HG03060 (cell line): ENCODE measurements around the gene GREB1.

Experiments
- ATAC-seq: cut with Tn5 transposase; IDR thresholded peaks from one replicate; pipeline ENCODE4 v1.9.1; 2021; ENCODE audit warnings: low read depth, moderate number of reproducible peaks; ENCODE audit not compliant: unreplicated experiment

Gene GREB1

DNA sequence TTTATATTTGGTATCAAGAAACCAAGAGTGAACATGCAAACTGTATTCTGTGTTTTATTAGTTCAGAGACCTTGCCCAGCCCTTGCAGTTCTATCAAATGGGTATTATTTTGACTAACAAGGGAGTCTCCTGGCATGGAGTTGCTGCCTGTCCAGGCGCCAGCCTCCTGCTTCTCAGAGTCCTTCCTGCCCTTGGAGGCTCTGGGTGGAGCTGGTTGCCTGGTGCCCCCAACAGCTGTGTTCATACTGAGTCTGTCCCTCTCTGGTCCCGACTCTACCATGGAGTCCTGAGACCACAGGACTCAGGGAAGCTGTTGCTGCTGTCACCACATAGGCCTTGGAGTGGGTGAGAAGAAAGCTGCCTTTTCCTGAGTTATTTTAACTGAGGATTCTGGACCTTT, 26.3 kb upstream of the GREB1 start:
- ATAC-seq, result no peak

GRCh38 chr2:11508279-11508678, 25.6 kb upstream of the GREB1 start:
- no peak for ATAC-seq

GRCh38 chr2:11509657-11510360, 24.0 kb upstream of the GREB1 start:
- no peak for ATAC-seq

GRCh38 chr2:11512431-11512830, 21.4 kb upstream of the GREB1 start:
- ATAC-seq, result no peak

DNA sequence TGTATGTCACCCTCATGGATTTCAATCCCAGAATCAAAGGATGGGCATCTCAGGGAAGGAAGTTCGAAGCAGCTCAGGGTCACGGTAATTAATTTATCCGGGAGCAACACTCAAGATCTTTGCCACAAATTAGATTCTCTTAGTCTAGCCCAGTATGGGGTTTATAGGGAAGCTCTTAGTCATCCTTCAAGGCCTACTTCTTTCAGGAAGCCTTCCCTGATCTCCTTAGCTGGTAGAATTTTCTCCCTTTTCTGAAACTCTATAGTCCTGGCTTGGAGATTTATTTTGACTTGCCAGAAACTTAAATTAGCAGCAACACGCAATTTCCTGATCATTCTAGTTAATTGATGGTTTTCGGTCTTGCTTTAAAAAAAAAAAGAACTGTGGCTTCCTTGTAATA, 20.5 kb upstream of the GREB1 start:
- ATAC-seq, result no peak

DNA sequence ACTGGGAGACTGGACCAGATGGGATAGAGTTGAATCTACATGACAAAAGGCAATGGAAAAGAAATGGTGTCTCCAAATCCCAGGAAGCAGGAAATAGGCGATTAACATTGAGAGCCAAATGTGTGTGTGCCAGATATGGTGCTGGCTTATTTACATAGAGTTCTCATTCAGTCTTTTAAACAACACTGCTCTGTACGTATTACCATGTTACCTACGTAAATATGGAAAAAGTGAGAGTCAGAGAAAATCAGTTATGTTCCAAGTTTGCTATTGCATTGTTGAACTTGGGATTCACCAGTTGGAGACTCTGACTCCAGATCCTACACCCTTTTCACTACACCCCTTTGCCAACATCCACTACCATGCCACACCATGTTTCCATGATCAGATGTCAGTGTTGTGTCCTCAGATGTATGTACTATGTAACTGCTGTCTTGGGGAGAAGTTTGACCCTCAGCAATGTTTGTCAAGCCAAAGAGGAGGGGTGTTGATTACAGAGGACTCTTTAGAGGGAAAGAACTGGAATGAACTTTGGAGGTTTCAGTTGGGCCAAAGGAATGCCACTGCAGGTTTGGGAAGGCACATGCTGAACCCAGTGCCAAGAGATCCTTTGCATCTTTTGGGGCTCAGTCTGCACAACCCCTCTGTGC, 19.6 kb upstream of the GREB1 start:
- no peak for ATAC-seq

DNA sequence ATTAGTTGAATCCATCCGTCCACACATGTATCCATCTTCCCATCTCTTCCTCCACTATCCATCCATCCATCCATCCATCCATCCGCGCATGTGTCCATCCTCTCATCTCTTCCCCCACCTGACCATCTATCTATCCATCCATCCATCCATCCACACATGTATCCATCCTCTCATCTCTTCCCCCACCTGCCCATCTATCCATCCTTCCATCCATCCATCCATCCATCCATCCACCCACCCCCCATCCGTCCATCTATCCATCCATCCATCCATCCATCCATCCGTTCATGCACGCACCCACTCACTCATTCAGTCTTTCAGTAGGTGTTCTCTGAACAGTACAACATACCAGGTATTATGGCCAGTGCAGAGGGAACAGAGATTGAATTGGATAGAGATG, 18.9 kb upstream of the GREB1 start:
- no peak for ATAC-seq

DNA sequence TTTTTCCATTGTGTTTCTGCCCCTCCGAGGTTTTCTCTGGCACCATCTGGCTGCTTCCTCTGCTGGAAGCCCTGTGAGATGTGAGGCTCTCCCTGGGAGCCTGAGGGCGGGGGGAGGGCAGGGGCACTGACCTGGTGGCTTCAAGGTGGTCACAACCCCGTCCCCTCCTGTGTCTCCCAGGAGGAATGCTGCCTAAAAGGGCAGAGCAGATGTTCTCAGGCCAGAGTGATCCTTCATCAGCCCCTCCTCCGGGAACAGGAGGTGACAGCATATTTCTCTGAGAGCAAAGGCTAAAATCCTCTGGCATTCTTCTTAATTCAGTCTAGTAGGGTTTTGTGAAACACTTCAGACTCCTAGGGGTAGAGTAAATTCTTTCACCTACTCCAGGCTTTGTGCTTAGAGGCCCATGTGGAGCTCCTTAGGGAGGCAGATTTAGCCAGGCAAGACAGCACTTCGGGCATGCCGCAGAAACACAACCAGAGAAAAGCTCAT, 18.3 kb upstream of the GREB1 start:
- no peak for ATAC-seq

- no peak for ATAC-seq
Observed at GRCh38 chr2:11516984-11517648, 16.7 kb upstream of the GREB1 start.

DNA sequence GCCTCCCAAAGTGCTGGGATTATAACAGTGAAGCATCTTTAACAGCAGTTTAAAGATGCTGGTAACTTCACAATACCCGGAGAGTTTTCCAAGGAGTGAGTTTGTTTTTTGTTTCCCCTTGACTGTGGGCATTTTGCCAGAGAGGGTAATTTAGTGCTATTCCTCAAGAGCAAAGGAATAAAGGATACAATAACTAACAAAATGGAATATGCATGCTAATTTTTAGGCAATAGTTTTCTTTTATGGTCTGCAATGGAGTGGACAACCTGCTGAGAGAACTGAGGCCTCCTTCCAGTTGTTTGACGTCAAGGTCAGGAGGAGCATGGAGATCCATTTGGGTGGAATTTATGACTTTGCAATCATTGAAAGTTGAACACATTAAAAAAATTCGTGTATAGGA, 15.9 kb upstream of the GREB1 start:
- ATAC-seq, result no peak

DNA sequence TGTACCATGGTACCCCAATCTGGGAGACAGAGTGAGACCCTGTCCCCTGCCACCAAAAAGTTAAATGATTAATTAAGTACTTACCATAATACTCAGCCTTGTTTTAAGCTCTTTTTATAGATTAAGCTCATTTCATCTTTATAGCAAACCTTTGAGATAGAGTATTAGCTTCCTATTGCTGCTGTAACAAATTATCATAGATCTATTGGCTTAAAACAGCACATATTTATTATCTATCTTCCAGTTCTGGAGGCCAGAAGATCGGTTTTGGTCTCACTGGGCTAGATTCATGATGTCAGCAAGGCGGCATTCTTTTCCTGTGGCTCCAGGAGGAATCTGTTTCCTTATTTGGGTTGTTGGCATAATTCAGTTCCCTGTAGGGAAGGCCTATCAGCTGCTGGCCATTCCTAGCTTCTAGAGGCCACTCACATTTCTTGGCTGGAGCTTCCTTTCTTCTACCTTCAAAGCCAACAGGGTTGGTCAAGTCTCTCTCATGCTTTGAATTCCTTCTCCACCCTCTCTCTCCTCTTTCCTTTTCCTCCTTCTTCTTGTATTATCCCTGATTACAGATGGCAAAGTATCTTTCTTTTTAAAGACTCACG, 13.7 kb upstream of the GREB1 start:
- no peak for ATAC-seq

DNA sequence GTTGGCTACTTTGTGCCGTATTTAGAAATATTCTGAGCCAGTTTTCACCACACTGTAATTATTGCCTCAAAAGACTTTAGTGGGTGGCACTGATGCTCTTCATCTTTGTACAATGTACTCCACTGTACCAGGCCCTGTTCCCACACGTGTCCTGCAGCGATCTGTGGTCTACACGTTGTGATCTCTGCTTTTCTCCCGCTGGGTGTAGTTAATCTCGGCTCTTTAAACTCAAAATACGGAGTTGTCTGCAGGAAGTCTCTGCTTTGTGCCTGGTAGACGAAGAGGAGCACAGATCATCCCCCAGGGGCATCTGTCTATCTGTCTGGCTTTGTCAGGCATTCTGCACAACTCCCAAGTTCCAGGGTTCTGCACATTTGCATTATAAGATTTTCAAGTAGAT, 12.1 kb upstream of the GREB1 start:
- no peak for ATAC-seq

DNA sequence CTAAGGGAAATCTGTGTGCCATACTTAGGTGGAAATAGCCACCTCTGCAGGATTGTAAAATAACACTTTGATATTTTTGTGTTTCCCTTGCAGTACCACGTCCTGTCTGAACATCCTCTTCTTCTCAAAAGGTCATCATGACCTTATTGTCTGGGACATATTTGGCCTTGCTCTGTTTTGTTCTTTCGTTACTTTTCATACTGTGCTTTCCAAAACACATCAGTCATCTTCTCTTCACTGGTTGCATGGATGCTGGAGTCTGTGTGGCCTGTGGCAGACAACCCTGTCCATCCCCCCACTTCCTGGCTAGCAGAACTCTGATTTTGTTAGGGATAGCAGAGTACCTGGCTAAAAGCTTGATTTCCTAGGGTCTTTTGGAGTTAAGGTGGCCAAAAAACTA, 9.4 kb upstream of the GREB1 start:
- ATAC-seq, result no peak

GRCh38 chr2:11525762-11526161, 8.1 kb upstream of the GREB1 start:
- no peak for ATAC-seq

DNA sequence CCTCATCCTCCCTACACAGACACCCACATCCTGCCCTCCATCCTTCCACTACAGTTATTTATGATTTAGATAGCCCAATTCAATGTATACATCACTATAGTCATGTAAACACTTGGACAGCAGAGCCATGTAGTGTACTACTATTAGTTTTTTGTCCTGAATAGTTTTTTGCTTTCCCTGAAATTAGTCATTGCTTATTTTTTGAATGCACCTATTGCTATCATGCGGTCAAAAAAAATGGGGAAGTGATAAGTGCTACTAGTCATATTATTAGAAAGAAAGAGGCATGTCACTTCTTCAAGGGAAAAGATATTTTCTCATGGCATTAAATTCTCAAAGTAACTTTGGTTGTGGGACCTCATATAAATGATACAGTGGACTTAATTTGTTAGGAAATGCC, 6.8 kb upstream of the GREB1 start:
- no peak for ATAC-seq

- ATAC-seq, result no peak
Observed at GRCh38 chr2:11528228-11528627, 5.6 kb upstream of the GREB1 start.

- ATAC-seq, result no peak
Observed at GRCh38 chr2:11530864-11531465, 2.9 kb upstream of the GREB1 start.

- no peak for ATAC-seq
Observed at GRCh38 chr2:11532416-11533055, 1.3 kb upstream of the GREB1 start.

DNA sequence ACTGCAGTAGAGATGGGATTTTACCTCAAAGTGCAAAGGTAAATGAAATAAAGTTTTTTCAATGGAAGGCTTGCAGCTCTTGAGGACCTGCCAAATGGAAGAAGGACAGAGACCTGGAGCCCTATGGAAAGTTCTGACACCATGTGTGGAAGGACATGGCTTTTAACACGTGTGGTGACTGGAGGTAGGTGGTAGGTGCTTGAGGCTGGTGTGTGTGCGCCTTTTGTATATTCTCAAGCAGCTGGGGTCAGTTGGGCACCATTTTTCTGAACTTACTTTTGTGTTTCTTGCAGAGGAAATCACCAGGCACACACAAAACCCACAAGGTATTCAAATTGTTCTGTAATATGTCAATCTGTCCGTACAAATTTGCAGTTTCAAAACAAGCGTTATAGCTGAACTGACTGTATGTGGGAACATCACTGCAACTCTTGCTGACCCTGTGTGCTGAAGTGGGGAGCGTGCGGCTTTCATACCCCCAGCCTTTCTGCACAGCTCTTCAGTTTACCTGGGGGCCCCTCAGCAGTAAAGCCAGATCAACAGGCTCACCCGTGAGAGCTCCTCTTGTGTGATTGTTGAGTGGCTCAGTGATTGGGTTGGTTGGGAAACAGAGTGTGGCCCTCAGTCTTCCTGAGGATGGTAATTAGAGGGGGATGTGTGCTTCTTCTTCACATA, 363 bp downstream of the GREB1 start:
- no peak for ATAC-seq
